ENCODE results near the gene SH2D7. TPM values are rescaled to one million over a fixed set of nuclear protein-coding genes. Genes with fewer than 3 reads are reported as not detected.
A peak's percentile ranks its signal among the peaks of the same experiment; 100 is the strongest.

SH2D7 gene
- total RNA-seq, 1 experiment from 2014 or later, result not detected

- Histone ChIP-seq H2BK120ac (ENCODE audit: low read depth, low read length, poor library complexity, severe bottlenecking) (no peak overlapping the region), H4K5ac (ENCODE audit: insufficient read length, low read depth, low read length) (no peak overlapping the region), H3K9ac (ENCODE audit: extremely low read depth, insufficient read length, low read length) (no peak overlapping the region), H4K20me1 (ENCODE audit: control insufficient read depth, insufficient read depth, insufficient read length) (no peaks in the 10 kb centered on the region), H4K91ac (ENCODE audit: insufficient read length, low read depth, low read length) (no peak overlapping the region), H3K23ac (ENCODE audit: insufficient read length, low read depth, low read length) (no peak overlapping the region), H3K27ac (ENCODE audit: insufficient read length, low read depth, low read length) (no peak overlapping the region), H2AK5ac (ENCODE audit: insufficient read length, low read length) (no peak overlapping the region), H3K4me2 (ENCODE audit: insufficient read depth, insufficient read length, low read length) (no peak overlapping the region), H2BK12ac (ENCODE audit: insufficient read length, low read depth, low read length) (no peak overlapping the region), H2BK5ac (ENCODE audit: insufficient read length, low read length) (no peak overlapping the region), H3K9me3 (ENCODE audit: control insufficient read depth, low read depth, low read length) (no peaks in the 10 kb centered on the region), H3K79me2 (ENCODE audit: insufficient read depth, low read length) (no peaks in the 10 kb centered on the region), H3K27me3 (ENCODE audit: insufficient read depth, low read length) (no peaks in the 10 kb centered on the region; the same call in 1 of the 2 replicates), H3K18ac (ENCODE audit: insufficient read length, low read depth, low read length) (no peak overlapping the region), H3K79me1 (ENCODE audit: insufficient read depth, low read depth, low read length, poor library complexity, severe bottlenecking) (no peaks in the 10 kb centered on the region), H2BK15ac (ENCODE audit: low read depth, low read length) (no peak overlapping the region), H2BK20ac (ENCODE audit: low read depth, low read length, poor library complexity, severe bottlenecking) (no peak overlapping the region), H3K14ac (ENCODE audit: insufficient read depth, low read length) (no peak overlapping the region; the same call in 1 of the 2 replicates), H3K4me1 (ENCODE audit: insufficient read depth, low read length) (no peaks in the 10 kb centered on the region), H3K4ac (ENCODE audit: low read depth, low read length) (no peak overlapping the region), H3K56ac (ENCODE audit: insufficient read length, low read depth, low read length) (no peak overlapping the region), H3K23me2 (ENCODE audit: insufficient read length, low read depth, low read length, poor library complexity, severe bottlenecking) (no peaks in the 10 kb centered on the region), H2AFZ (ENCODE audit: low read length) (no peak overlapping the region), H3T11ph (ENCODE audit: low read length) (no peak overlapping the region), H4K8ac (replicated peaks; ENCODE audit: insufficient read length, low read depth, low read length) (no peak overlapping the region)
- TF ChIP-seq CTCF (conservative IDR thresholded peaks at IDR 0.05), result no peak
- no peak overlapping the region for H3K4me3 Mint-ChIP-seq
- no peaks in the 10 kb centered on the region for H3K9me3 Mint-ChIP-seq
- H3K4me1 Mint-ChIP-seq, result no peaks in the 10 kb centered on the region
- DNase-seq, result no peak
- WGBS (ENCODE audit: extremely low coverage, insufficient read length, low lambda C conversion rate), result no CpG with 5 or more reads among the region's 11 CpGs
- H3K36me3 Mint-ChIP-seq (ENCODE audit: insufficient read depth in 1 of 3, low read depth in 3 of 3), result no peaks in the 10 kb centered on the region
- peaks cover 23% of the 10 kb centered on the region for H3K27me3 Mint-ChIP-seq (ENCODE audit: low read depth)
- H3K27ac Mint-ChIP-seq, result 0 out of 7 replicates have a peak overlapping the region, but pooled peaks of 1 of the 3 experiments have one; percentile 18
Observed at GRCh38 chr15:78098131-78098755, 5.9 kb downstream of the SH2D7 start.
